ENCODE data around the gene KLKB1.

Gene KLKB1

DNA sequence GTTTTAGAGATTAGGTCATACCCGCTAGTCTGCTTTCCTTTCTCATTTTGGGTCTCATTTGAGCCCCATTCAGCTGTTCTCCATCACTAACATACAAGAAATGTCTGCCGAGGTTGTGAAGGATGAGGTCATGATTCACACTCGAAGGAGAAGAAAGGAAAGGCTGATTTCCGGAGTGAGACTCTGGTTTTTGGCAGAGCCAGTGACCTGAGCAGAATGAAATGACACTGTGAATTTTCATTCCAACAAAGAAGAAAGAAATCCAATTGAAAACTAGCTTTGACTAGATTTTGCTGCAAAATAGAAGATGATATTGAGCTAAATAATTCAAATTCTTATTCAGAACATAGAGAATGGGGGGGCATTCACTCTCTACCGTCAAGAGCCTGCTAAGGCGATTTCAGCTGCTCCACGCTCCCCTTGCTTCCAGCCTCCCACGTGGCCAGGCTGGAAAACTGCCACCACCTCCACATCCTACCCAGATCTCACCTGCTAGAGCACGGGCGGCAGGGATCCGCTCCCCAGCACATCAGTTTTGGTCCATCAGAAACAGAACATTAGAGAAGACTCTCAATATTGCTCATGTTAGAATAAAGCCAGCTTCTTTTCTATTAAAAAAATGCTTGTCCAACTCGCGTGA is 77.7 kb downstream of the KLKB1 start:
- H3K4me3 ChIP-seq (ENCODE audit: control insufficient read depth, low read depth, low read length), result no peak overlapping the region
- no peak for DNase-seq (ENCODE audit: low read depth)
- TF ChIP-seq, protein P1, sequence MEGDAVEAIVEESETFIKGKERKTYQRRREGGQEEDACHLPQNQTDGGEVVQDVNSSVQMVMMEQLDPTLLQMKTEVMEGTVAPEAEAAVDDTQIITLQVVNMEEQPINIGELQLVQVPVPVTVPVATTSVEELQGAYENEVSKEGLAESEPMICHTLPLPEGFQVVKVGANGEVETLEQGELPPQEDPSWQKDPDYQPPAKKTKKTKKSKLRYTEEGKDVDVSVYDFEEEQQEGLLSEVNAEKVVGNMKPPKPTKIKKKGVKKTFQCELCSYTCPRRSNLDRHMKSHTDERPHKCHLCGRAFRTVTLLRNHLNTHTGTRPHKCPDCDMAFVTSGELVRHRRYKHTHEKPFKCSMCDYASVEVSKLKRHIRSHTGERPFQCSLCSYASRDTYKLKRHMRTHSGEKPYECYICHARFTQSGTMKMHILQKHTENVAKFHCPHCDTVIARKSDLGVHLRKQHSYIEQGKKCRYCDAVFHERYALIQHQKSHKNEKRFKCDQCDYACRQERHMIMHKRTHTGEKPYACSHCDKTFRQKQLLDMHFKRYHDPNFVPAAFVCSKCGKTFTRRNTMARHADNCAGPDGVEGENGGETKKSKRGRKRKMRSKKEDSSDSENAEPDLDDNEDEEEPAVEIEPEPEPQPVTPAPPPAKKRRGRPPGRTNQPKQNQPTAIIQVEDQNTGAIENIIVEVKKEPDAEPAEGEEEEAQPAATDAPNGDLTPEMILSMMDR (conservative IDR thresholded peaks at IDR 0.05; ENCODE audit: control insufficient read depth, insufficient read depth, low read depth, low read length), result no peak

DNA sequence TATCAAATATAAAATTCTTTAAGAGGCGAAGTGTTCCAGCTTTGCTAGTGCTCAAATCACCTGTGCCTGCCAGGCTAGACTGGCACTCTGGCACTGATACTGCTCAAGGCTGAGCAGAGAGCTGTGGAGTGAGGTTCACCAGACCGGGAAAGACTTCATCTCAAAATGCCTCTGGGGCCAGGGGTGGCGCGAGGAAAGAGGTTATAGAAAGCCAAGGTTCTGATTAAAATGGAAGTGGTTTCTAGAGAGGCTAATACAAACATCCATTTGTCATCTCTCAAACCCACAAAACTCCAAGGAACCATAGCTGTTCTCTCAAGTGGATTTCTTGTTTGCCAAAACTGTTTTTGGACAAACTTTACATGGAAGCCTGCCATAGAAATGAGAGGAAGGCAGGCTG is 80.2 kb downstream of the KLKB1 start:
- H3K4me3 ChIP-seq (ENCODE audit: control insufficient read depth, low read depth, low read length), result no peak overlapping the region
- TF ChIP-seq, protein P1 (conservative IDR thresholded peaks at IDR 0.05; ENCODE audit: control insufficient read depth, insufficient read depth, low read depth, low read length), result no peak
- no peak for DNase-seq (ENCODE audit: low read depth)

DNA sequence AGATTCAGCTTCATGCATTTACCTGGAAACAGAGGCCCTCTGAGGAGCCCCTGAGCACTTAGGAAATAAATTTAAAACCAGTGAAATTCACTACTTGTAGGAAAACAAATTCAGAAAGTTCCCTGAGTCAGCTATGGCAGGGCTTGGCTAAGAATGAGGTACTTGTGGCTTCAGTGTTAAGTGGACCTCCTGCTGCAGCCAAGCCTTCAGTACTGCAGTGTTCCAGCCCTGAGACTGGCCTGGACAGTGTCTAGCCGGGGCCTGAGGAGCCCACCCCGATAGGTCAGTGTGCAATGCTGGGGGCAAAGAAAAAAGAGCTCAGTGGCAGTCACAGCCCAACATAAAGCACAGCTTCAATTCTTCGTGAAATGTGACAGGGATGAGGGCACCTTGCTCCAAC is 80.6 kb downstream of the KLKB1 start:
- no peak overlapping the region for H3K4me3 ChIP-seq (ENCODE audit: control insufficient read depth, low read depth, low read length)
- TF ChIP-seq, protein P1 (conservative IDR thresholded peaks at IDR 0.05; ENCODE audit: control insufficient read depth, insufficient read depth, low read depth, low read length), result no peak
- DNase-seq (ENCODE audit: low read depth), result no peak

Measured in fibroblast of mammary gland (primary cell).